Ovary (tissue), 3 donors: Measurements from ENCODE around the gene SDK1.

ENCODE experiments used
- POLR2A ChIP-seq: fragments of 450-650 bp; IDR thresholded peaks from one replicate; pipeline ENCODE4 v1.6.1; 2017; ENCODE audit warnings: antibody characterized with exemption, mild to moderate bottlenecking, moderate library complexity
- TF ChIP-seq, protein P1 (sequence below), 3 donors: fragments of 450-650 bp in 2 of 3; fragments of 200-600 bp in 1 of 3; IDR thresholded peaks; one replicate each; pipeline versions ENCODE4 v1.5.1 to v1.8.0; 2016 to 2022; ENCODE audit warnings: antibody characterized with exemption in 3 of 3, mild to moderate bottlenecking in 1 of 3
- donor health status: DM: no; HTN: no; CAD: no.

DNA sequence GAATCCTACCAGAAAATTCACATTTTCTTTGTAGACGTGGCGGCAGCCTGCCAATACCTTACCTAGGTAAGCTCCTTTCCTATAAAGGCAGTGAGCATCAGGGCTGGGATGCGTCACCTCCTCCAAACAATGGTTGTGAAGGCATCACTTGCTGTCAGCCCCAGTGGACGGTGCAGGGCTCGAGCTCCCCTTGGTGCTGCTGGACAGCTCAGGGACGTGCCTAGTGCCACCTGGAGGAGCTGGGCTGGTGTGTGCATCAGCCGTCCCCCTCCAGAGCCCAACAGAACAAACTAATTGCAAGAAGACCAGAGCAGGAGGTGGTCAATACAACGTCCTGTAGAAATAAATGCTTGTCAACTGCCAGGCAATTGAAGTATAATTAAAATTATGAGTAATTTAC, 863.5 kb downstream of the SDK1 start:
- TF ChIP-seq, protein P1, sequence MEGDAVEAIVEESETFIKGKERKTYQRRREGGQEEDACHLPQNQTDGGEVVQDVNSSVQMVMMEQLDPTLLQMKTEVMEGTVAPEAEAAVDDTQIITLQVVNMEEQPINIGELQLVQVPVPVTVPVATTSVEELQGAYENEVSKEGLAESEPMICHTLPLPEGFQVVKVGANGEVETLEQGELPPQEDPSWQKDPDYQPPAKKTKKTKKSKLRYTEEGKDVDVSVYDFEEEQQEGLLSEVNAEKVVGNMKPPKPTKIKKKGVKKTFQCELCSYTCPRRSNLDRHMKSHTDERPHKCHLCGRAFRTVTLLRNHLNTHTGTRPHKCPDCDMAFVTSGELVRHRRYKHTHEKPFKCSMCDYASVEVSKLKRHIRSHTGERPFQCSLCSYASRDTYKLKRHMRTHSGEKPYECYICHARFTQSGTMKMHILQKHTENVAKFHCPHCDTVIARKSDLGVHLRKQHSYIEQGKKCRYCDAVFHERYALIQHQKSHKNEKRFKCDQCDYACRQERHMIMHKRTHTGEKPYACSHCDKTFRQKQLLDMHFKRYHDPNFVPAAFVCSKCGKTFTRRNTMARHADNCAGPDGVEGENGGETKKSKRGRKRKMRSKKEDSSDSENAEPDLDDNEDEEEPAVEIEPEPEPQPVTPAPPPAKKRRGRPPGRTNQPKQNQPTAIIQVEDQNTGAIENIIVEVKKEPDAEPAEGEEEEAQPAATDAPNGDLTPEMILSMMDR (IDR thresholded peaks at IDR 0.05): no peak
- no peak for TF ChIP-seq POLR2A
